Stimulated activated CD4-positive, alpha-beta T cell treated with anti-CD3 and anti-CD28 coated beads, Interleukin-15, amount 100 ng/mL, for 1 hour (primary cell): ENCODE measurements around the gene NALCN.
"Not testable (repeated sequence)": the region's sequence is repeated elsewhere in the genome, so short reads cannot be mapped to it uniquely, and the experiment has no call there.

Experiments used
- DNase-seq, 2 donors: peaks; one replicate each; pipeline ENCODE4 v3.0.0-alpha.2; 2020; ENCODE audit warnings: low read depth in 1 of 2, low spot score in 1 of 2

The NALCN gene

GRCh38 chr13:101341464-101341863, 74.8 kb downstream of the NALCN start:
- DNase-seq, result no peak

GRCh38 chr13:101339202-101339601, 77.1 kb downstream of the NALCN start:
- no peak for DNase-seq

- DNase-seq, result no peak
These were observed 83.7 kb downstream of the NALCN start for GRCh38 chr13:101332583-101332982.

GRCh38 chr13:101331731-101332130, 84.6 kb downstream of the NALCN start:
- no peak for DNase-seq

GRCh38 chr13:101327871-101328270, 88.4 kb downstream of the NALCN start:
- DNase-seq, result no peak

- no peak for DNase-seq
These were observed 89.6 kb downstream of the NALCN start for GRCh38 chr13:101326710-101327109.

GRCh38 chr13:101325423-101325822, 90.9 kb downstream of the NALCN start:
- DNase-seq, result no peak

GRCh38 chr13:101323601-101324000, 92.7 kb downstream of the NALCN start:
- no peak for DNase-seq

GRCh38 chr13:101317986-101318523, 98.3 kb downstream of the NALCN start:
- DNase-seq, result no peak

- not testable (repeated sequence) for DNase-seq
These were observed 102.8 kb downstream of the NALCN start for GRCh38 chr13:101313479-101313878.

- no peak for DNase-seq
These were observed 107.2 kb downstream of the NALCN start for GRCh38 chr13:101309014-101309619.

GRCh38 chr13:101308247-101309013, 107.9 kb downstream of the NALCN start:
- DNase-seq, result no peak

- DNase-seq, result no peak
These were observed 109.1 kb downstream of the NALCN start for GRCh38 chr13:101307181-101307701.

GRCh38 chr13:101306773-101307172, 109.5 kb downstream of the NALCN start:
- no peak for DNase-seq

GRCh38 chr13:101305981-101306411, 110.3 kb downstream of the NALCN start:
- no peak for DNase-seq

GRCh38 chr13:101303521-101303920, 112.8 kb downstream of the NALCN start:
- no peak for DNase-seq

- DNase-seq, result no peak
These were observed 115.3 kb downstream of the NALCN start for GRCh38 chr13:101301053-101301452.

- DNase-seq, result no peak
These were observed 115.8 kb downstream of the NALCN start for GRCh38 chr13:101300531-101300930.

- DNase-seq, result no peak
These were observed 117.8 kb downstream of the NALCN start for GRCh38 chr13:101298517-101298916.

- DNase-seq, result no peak
These were observed 118.5 kb downstream of the NALCN start for GRCh38 chr13:101297794-101298193.

GRCh38 chr13:101292711-101293110, 123.6 kb downstream of the NALCN start:
- DNase-seq, result no peak
